Midbrain (tissue), 1 donor: ENCODE results near the gene OSBPL10.
"Not testable (repeated sequence)": the region's sequence is repeated elsewhere in the genome, so short reads cannot be mapped to it uniquely, and the experiment has no call there.

Source experiments
- DNase-seq: peaks from one replicate; lab custom pipeline; 2025; lab: John Stamatoyannopoulos, UW

OSBPL10 gene

DNA sequence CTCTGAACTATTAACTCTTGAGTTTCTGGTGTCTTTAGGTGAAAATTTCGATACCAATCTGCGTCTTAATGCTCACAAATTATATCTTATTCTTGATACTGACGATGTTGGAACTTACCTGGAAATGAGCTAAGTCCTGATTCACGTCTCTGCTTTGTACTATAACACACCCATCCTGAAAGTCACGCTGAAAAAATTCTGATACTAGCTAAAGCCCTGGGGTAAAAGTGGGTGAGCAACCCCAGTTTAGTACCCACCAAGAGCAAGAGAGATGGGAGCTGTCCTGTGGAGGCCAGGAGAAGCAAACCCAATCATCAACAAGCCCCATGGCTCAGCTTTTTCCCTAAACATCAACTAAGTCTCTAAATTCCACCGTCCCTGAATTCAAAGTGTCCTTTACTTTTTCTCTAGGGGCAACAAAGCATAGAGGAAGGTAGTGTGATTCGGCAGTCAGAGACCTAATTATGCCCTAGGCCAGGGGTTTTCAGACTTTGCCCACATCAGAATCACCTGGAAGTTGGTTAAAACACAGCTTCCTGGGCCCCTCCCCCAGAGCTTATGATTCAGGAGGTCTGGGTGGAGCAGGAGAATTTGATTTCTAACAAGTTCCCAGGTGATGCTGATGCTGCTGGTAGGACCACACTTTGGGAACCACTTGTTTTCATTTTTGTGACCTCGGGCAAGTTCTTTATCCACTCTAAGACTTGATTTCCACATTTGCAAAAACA lies 90.2 kb downstream of the OSBPL10 start:
- no peak for DNase-seq

DNA sequence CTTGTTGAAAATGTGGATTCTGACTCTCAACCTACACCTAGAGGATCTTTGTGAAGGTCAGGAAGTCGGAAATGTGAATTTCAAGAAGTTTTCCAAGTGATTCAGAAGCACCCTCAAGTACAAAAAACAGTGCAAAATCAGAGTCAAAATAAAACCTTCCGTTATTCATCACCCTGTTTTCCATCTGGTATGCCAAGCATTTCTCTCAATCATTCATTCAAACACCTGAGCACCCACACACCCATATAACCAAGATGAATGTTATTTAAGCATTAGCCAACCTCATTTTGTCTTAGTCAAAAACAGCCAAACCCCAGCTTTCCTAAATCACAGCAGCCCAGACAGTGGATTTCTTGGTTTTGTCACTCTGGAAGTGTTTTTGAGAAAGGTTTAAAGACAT lies 91.1 kb downstream of the OSBPL10 start:
- DNase-seq, result no peak

GRCh38 chr3:31885235-31885634 lies 95.8 kb downstream of the OSBPL10 start:
- DNase-seq, result no peak

- no peak for DNase-seq
Observed at GRCh38 chr3:31884251-31884650, 96.8 kb downstream of the OSBPL10 start.

DNA sequence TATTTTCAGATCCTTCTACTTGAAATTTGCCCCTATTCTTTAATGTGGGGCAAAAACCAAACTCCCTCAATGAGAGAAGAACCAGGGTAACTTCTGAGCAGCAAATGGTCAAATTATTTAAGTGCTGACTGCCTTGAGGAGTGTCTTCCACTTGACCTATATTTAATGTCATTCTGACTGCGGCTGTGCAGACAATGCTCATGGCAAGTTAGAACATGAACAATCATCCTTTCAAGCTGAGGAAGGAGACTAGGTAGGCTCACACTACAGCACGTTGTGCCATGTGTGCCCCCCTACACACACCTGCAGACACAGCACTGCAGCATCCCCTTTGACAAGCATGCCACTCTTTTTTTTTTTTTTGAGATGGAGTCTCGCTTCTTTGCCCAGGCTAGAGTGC lies 98.2 kb downstream of the OSBPL10 start:
- DNase-seq, result no peak

GRCh38 chr3:31882431-31882830 lies 98.6 kb downstream of the OSBPL10 start:
- DNase-seq, result no peak

GRCh38 chr3:31880482-31881078 lies 100.5 kb downstream of the OSBPL10 start:
- no peak for DNase-seq

DNA sequence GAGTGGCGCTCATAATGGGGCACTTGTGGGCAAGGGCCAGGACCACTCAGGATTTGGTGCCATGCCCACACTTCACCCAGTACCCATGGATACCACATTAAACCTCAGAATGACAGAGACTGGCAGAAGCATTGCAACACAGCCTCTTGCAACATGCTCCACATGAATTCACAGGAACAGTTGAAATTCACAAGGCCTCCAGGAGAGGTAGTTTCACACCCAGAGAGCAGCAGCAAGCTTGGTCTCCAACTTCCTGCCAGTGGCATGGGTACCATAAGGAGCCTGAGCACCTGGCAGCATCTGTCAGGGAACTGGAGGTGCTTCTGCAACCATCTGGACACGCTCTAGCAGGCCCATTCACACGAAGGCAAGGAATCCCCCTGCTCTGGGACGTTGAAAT lies 101.0 kb downstream of the OSBPL10 start:
- no peak for DNase-seq

- no peak for DNase-seq
Observed at GRCh38 chr3:31879365-31879764, 101.7 kb downstream of the OSBPL10 start.

GRCh38 chr3:31878231-31878838 lies 102.7 kb downstream of the OSBPL10 start:
- no peak for DNase-seq

GRCh38 chr3:31876331-31876730 lies 104.7 kb downstream of the OSBPL10 start:
- no peak for DNase-seq

DNA sequence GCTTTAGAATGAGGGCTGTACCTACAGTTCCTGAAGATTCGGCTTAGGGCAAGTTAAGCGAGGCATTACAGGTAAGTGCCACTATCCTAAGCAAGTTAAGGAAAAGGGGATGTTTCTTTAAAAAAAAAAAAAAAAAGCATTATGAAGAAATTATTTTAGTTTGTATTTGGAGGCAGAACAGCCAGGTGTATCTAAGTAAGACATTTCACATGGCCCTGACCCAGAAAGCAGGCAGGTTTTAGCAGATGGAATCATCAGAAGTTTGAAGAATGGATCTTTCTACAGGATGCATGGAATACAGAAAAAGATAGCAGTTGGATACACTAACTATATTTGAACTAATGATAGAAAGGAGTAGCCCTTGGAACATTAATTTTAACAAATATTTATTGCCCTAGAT lies 105.6 kb downstream of the OSBPL10 start:
- DNase-seq, result no peak

GRCh38 chr3:31873254-31873820 lies 107.7 kb downstream of the OSBPL10 start:
- DNase-seq, result no peak

- no peak for DNase-seq
Observed at GRCh38 chr3:31871939-31872507, 109.0 kb downstream of the OSBPL10 start.

DNA sequence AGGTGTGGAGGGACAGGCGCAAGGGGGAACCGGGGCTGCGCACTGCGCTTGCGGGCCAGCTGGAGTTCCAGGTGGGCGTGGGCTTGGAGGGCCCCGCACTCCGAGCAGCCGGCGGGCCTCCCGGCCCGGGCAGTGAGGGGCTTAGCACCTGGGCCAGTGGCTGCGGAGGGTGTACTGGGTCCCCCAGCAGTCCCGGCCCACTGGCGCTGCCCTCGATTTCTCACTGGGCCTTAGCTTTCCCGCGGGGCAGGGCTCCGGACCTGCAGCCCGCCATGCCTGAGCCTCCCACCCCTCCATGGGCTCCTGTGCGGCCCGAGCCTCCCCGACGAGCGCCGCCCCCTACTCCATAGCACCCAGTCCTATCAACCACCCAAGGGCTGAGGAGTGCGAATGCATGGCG lies 111.0 kb downstream of the OSBPL10 start:
- not testable (repeated sequence) for DNase-seq

DNA sequence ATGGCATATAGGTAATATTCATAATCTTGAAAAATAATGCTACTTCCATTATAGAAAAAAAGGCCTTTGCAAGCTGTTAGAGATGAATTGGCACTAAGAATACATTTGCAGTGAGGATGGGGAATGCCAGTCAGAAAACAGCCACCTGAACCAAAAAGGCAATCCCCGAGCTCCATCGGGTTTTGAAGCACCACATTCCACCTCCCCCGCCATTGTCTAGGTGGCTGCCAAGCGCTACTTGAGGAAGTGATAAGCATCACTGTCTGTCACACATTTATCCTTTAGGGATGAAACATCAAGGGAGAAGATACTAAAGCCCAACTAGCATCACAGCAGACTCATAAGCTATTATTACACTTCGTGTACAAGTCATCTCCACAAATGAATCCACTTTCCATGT lies 112.8 kb downstream of the OSBPL10 start:
- no peak for DNase-seq

GRCh38 chr3:31862666-31863279 lies 118.3 kb downstream of the OSBPL10 start:
- no peak for DNase-seq

DNA sequence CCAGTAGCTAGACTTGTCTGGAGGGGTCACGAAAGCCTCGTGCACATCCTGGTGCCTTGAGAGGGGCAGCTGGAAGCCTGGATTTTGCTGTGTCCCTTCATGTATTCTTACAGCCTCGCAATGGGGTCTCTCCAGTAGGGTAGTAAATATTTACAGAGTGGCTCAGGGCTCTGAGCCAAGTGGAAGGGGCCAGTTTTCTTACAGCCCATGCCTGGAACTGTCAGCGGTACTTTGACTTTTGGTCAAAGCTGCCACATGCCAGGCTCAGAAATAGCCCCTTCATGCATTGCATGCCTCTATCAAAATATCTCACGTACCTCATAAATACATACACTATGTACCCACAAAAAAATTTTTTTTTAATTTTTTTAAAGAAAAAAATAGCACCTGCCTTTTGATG lies 119.2 kb downstream of the OSBPL10 start:
- DNase-seq, result no peak

- not testable (repeated sequence) for DNase-seq
Observed at GRCh38 chr3:31860642-31861041, 120.4 kb downstream of the OSBPL10 start.

DNA sequence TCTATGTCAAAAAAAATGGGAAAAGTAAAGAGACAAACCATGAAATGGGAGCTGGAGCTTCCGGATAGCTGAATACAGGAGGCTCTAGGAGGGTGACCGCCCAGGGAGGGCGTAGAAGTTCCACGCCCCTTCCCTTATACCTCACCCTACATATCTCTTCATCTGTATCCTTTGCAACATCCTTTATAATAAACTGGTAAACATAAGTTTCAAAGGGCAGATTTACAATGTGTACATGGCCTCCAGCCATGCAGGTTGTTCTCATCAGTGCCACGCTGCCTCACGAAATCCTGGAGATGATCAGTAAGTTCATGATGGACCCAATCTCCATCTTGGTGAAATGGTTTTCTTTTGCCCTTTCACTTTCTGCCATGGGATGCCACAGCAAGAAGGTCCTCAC lies 121.8 kb downstream of the OSBPL10 start:
- DNase-seq, result no peak

DNA sequence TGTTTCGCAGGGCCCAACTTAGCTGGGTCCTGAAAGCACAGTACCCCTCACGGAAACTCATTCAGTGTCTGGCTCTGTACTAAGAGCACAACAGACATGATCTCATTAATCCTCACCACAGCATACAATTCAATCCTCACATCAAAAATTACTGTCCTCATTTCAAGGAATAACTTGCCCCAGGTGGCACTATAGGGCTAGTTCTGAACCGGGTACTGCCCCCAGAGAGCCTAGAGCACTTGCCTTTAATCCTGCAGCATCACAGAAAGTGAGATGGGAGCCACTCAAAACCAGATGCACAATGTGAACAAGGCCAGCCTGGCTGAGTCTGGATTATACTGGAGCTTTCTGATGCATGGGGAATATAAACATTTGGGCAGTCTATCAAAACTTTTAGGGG lies 122.6 kb downstream of the OSBPL10 start:
- DNase-seq, result no peak

- no peak for DNase-seq
Observed at GRCh38 chr3:31853580-31853979, 127.5 kb downstream of the OSBPL10 start.
